ENCODE results near the gene TRAF2. TPM values are rescaled to one million over a fixed set of nuclear protein-coding genes. Genes with fewer than 3 reads are reported as not detected.

TRAF2 gene
- total and polyA plus RNA-seq, 2 of the 8 experiments (the other 6 are each of a cell fraction or from before 2014, with no cell fraction given): 26.9 to 50.2 TPM

GRCh38 chr9:136860529-136860928 is 25.8 kb upstream of the TRAF2 start (continued):
- TF ChIP-seq, protein P1, sequence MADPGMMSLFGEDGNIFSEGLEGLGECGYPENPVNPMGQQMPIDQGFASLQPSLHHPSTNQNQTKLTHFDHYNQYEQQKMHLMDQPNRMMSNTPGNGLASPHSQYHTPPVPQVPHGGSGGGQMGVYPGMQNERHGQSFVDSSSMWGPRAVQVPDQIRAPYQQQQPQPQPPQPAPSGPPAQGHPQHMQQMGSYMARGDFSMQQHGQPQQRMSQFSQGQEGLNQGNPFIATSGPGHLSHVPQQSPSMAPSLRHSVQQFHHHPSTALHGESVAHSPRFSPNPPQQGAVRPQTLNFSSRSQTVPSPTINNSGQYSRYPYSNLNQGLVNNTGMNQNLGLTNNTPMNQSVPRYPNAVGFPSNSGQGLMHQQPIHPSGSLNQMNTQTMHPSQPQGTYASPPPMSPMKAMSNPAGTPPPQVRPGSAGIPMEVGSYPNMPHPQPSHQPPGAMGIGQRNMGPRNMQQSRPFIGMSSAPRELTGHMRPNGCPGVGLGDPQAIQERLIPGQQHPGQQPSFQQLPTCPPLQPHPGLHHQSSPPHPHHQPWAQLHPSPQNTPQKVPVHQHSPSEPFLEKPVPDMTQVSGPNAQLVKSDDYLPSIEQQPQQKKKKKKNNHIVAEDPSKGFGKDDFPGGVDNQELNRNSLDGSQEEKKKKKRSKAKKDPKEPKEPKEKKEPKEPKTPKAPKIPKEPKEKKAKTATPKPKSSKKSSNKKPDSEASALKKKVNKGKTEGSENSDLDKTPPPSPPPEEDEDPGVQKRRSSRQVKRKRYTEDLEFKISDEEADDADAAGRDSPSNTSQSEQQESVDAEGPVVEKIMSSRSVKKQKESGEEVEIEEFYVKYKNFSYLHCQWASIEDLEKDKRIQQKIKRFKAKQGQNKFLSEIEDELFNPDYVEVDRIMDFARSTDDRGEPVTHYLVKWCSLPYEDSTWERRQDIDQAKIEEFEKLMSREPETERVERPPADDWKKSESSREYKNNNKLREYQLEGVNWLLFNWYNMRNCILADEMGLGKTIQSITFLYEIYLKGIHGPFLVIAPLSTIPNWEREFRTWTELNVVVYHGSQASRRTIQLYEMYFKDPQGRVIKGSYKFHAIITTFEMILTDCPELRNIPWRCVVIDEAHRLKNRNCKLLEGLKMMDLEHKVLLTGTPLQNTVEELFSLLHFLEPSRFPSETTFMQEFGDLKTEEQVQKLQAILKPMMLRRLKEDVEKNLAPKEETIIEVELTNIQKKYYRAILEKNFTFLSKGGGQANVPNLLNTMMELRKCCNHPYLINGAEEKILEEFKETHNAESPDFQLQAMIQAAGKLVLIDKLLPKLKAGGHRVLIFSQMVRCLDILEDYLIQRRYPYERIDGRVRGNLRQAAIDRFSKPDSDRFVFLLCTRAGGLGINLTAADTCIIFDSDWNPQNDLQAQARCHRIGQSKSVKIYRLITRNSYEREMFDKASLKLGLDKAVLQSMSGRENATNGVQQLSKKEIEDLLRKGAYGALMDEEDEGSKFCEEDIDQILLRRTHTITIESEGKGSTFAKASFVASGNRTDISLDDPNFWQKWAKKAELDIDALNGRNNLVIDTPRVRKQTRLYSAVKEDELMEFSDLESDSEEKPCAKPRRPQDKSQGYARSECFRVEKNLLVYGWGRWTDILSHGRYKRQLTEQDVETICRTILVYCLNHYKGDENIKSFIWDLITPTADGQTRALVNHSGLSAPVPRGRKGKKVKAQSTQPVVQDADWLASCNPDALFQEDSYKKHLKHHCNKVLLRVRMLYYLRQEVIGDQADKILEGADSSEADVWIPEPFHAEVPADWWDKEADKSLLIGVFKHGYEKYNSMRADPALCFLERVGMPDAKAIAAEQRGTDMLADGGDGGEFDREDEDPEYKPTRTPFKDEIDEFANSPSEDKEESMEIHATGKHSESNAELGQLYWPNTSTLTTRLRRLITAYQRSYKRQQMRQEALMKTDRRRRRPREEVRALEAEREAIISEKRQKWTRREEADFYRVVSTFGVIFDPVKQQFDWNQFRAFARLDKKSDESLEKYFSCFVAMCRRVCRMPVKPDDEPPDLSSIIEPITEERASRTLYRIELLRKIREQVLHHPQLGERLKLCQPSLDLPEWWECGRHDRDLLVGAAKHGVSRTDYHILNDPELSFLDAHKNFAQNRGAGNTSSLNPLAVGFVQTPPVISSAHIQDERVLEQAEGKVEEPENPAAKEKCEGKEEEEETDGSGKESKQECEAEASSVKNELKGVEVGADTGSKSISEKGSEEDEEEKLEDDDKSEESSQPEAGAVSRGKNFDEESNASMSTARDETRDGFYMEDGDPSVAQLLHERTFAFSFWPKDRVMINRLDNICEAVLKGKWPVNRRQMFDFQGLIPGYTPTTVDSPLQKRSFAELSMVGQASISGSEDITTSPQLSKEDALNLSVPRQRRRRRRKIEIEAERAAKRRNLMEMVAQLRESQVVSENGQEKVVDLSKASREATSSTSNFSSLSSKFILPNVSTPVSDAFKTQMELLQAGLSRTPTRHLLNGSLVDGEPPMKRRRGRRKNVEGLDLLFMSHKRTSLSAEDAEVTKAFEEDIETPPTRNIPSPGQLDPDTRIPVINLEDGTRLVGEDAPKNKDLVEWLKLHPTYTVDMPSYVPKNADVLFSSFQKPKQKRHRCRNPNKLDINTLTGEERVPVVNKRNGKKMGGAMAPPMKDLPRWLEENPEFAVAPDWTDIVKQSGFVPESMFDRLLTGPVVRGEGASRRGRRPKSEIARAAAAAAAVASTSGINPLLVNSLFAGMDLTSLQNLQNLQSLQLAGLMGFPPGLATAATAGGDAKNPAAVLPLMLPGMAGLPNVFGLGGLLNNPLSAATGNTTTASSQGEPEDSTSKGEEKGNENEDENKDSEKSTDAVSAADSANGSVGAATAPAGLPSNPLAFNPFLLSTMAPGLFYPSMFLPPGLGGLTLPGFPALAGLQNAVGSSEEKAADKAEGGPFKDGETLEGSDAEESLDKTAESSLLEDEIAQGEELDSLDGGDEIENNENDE (IDR thresholded peaks at IDR 0.05; ENCODE audit: insufficient replicate concordance, low read length): no peak
- no peak for TF ChIP-seq POLR2AphosphoS5 (IDR thresholded peaks at IDR 0.05; ENCODE audit: low read depth, low read length)

All from H1 (cell line).